Measurements from ENCODE around the gene CTSL. TPM values are rescaled to one million over a fixed set of nuclear protein-coding genes. Genes with fewer than 3 reads are reported as not detected.

The CTSL gene
- total RNA-seq = 696 and 1,077 TPM in 2 replicates

GRCh38 chr9:87725900-87726709, at the start of gene CTSL:
Gene CTSL, plus strand, starts transcription at chr9:87726119. Its CDS starts 1,485 bp downstream, at chr9:87727604.

Other genes starting within 250 kb of the CTSL start
- gene DAPK1, start 228.3 kb upstream of the CTSL start, total RNA-seq = 28.4 and 35.7 TPM in 2 replicates
- not detected in 2 replicates for gene SPATA31E1, start 156.8 kb downstream of the CTSL start, total RNA-seq
- not detected in 2 replicates for gene SPATA31C1, start 191.8 kb downstream of the CTSL start, total RNA-seq
- 3.4 and 5.7 TPM in 2 replicates for gene CDK20, start 248.4 kb downstream of the CTSL start, total RNA-seq